Fibroblast of lung (primary cell): Measurements from ENCODE around the gene PXYLP1.

Experiments used
- CTCF ChIP-seq, 2 donors: IDR thresholded peaks in 1 of 2; conservative IDR thresholded peaks in 1 of 2; 1 replicate in 1 of 2; 2 replicates in 1 of 2; pipeline ENCODE4 v1.5.1; 2011 to 2012; ENCODE audit warnings: low read length in 2 of 2, control low read depth in 1 of 2, inconsistent platforms in 1 of 2, low read depth in 1 of 2, mild to moderate bottlenecking in 1 of 2
- EZH2 ChIP-seq: IDR thresholded peaks from 2 replicates; pipeline ENCODE4 v1.5.1; 2012; ENCODE audit warnings: low read length, control low read depth, mild to moderate bottlenecking; ENCODE audit errors: missing control alignments

- TF ChIP-seq CTCF (conservative IDR thresholded peaks at IDR 0.05 in 1 of 2, IDR thresholded peaks at IDR 0.05 in 1 of 2; ENCODE audit: low read depth in 1 of 2, low read length in 2 of 2) (no peak), EZH2 (no peak)
These were observed 5.7 kb upstream of the PXYLP1 start for GRCh38 chr3:141225939-141226338.
